Spinal cord (tissue), 10 donors: Measurements from ENCODE around the gene SPDL1. TPM values are rescaled to one million over a fixed set of nuclear protein-coding genes. Genes with fewer than 3 reads are reported as not detected.

Experiments used
- DNase-seq, 6 donors: peaks; one replicate each; pipeline versions ENCODE4 v3.0.0 to v3.0.0-alpha.2; 2013 to 2015; ENCODE audit warnings: low spot score in 6 of 6, low read depth in 4 of 6
- H3K27ac ChIP-seq: one replicate; pipeline ENCODE4 v1.5.1; 2013; ENCODE audit warnings: low read depth, low read length, control low read depth
- H3K27me3 ChIP-seq: one replicate; pipeline ENCODE4 v1.6.1; 2013; ENCODE audit warnings: low read length; ENCODE audit not compliant: control insufficient read depth, insufficient read depth
- H3K36me3 ChIP-seq: one replicate; pipeline ENCODE4 v1.6.1; 2013; ENCODE audit warnings: low read length; ENCODE audit not compliant: control insufficient read depth, insufficient read depth
- H3K4me1 ChIP-seq: one replicate; pipeline ENCODE4 v1.6.1; 2013; ENCODE audit warnings: low read length; ENCODE audit not compliant: control insufficient read depth, insufficient read depth
- H3K4me3 ChIP-seq: one replicate; pipeline ENCODE4 v1.5.1; 2013; ENCODE audit warnings: low read depth, low read length, control low read depth
- H3K9me3 ChIP-seq: one replicate; pipeline ENCODE4 v1.6.1; 2013; ENCODE audit warnings: low read length; ENCODE audit not compliant: control insufficient read depth, insufficient read depth
- WGBS: methylation state at CpG from one replicate; pipeline ENCODE4 v1.1.5; 2013; ENCODE audit warnings: missing lambda C conversion rate; ENCODE audit not compliant: insufficient coverage; 5-methylcytosine and 5-hydroxymethylcytosine counted together
- polyA plus RNA-seq, 2 donors: library from polyadenylated mRNA; unstranded; fragments of 120-200 nt; gene quantifications; one replicate each; pipeline ENCODE4 v1.2.1, GENCODE V29; 2013; ENCODE audit not compliant: insufficient read length in 2 of 2
- small RNA-seq: library from RNA; depleted of rRNA; stranded (forward); fragments of <200 nt; gene quantifications from one replicate; pipeline ENCODE3, GENCODE V24; 2014; ENCODE audit warnings: low replicate concordance
- total RNA-seq, 2 donors: library from RNA; depleted of rRNA in 1 of 2; stranded (reverse); fragments of 120-200 nt in 1 of 2; fragments of >200 nt in 1 of 2; gene quantifications; one replicate each; pipeline versions ENCODE4 v1.2.3 to v1.2.4, GENCODE V29; 2013 to 2014
- donor health status: healthy.

The SPDL1 gene
- total and polyA plus RNA-seq, 4 donors, result 22.8 to 28.1 (median 24.0) TPM

DNA sequence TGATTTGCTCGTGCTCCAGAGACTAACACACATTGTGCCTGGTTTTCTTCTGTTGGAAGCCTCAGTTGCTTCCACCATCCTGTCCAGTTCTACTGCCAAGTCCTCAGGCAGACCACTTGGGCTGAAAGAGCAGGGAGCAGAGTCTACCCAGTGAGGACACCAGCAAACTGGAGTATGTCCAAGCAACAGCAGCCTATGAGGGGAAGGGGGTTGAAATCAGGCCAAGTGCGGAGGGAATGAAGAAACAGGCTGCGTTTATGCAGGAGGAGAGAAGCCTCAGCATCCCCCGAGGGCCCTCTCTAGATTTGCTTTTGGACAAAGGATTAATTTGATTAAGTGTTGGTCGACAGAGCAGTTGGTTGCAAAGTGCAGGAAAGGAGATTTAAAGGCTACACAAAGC, 68.0 kb downstream of the SPDL1 start:
- Histone ChIP-seq H3K27me3 (no peaks in the 10 kb centered on the region), H3K27ac (no peak overlapping the region), H3K36me3 (no peaks in the 10 kb centered on the region), H3K4me3 (no peak overlapping the region), H3K4me1 (peaks cover 15% of the 10 kb centered on the region), H3K9me3 (no peaks in the 10 kb centered on the region)
- DNase-seq, result peak in 2 of 6 donors; percentile 49 to 53
- 32% methylated on average over 5 of the region's 5 CpGs for WGBS

- peak in 2 of 6 donors; percentile 24 to 47 for DNase-seq
- Histone ChIP-seq H3K27ac (no peak overlapping the region), H3K27me3 (no peaks in the 10 kb centered on the region), H3K36me3 (no peaks in the 10 kb centered on the region), H3K9me3 (no peaks in the 10 kb centered on the region), H3K4me1 (peaks cover 15% of the 10 kb centered on the region), H3K4me3 (no peak overlapping the region)
- 9% methylated on average over 1 of the region's 1 CpG for WGBS
These were observed 68.5 kb downstream of the SPDL1 start for GRCh38 chr5:169652057-169652456.

- WGBS, result 100% methylated on average over 3 of the region's 5 CpGs
- no peaks in the 10 kb centered on the region for H3K9me3 ChIP-seq
- H3K4me3 ChIP-seq, result no peak overlapping the region
- no peak for DNase-seq
- no peaks in the 10 kb centered on the region for H3K36me3 ChIP-seq
- peaks cover 15% of the 10 kb centered on the region for H3K4me1 ChIP-seq
- H3K27me3 ChIP-seq, result no peaks in the 10 kb centered on the region
- H3K27ac ChIP-seq, result no peak overlapping the region
These were observed 69.5 kb downstream of the SPDL1 start for GRCh38 chr5:169653091-169653490.

Small RNA genes lying within 50 kb of the gene (small RNA-seq; reads per million reads assigned to genes)
- not detected for gene RNU6-477P

Other genes starting within 250 kb of the SPDL1 start
- gene DOCK2, start 53.5 kb downstream of the SPDL1 start, total RNA-seq, result 10 to 100 TPM in 1 of 2 donors, 1 to 10 TPM in 1; 8.9 to 30.4 TPM
- gene DOCK2, start 53.5 kb downstream of the SPDL1 start, polyA plus RNA-seq, result 1 to 10 TPM; 5.0 to 5.8 TPM